ENCODE results near the gene GINS1. TPM values are rescaled to one million over a fixed set of nuclear protein-coding genes. Genes with fewer than 3 reads are reported as not detected.

Gene GINS1
- total and polyA plus RNA-seq, 10 donors: 0.85 to 3.9 (median 2.7) TPM

- Histone ChIP-seq H3K36me3 (peaks cover 0 to 24% (median 2%) of the 10 kb centered on the region in 6 donors), H3K4me3 (no peak overlapping the region), H3K4me1 (peaks cover 0 to 18% (median 10%) of the 10 kb centered on the region in 6 donors), H3K9me3 (no peaks in the 10 kb centered on the region), H3K27me3 (replicated peaks in 1 of 7) (no peaks in the 10 kb centered on the region), H3K27ac (no peak overlapping the region)
- intact Hi-C loops (cut with DNase I; ENCODE audit: low total_unique reads): no loop called here
- TF ChIP-seq CTCF (IDR thresholded peaks at IDR 0.05 in 8 of 11, conservative IDR thresholded peaks at IDR 0.05 in 3 of 11): no peak
- no peak for TF ChIP-seq POLR2A (IDR thresholded peaks at IDR 0.05)
- no peak for TF ChIP-seq POLR2AphosphoS5 (IDR thresholded peaks at IDR 0.05)
- WGBS, 5 donors: 80 to 92% (median 85%) methylated on average over 7 to 15 of the region's 15 CpGs
- no peak for DNase-seq
Observed at GRCh38 chr20:25490656-25491445, 83.4 kb downstream of the GINS1 start.

- Histone ChIP-seq H3K9me3 (no peaks in the 10 kb centered on the region), H3K27ac (no peak overlapping the region), H3K4me3 (no peak overlapping the region), H3K27me3 (replicated peaks in 1 of 7) (no peaks in the 10 kb centered on the region), H3K4me1 (peaks cover 0 to 13% (median 4%) of the 10 kb centered on the region in 6 donors), H3K36me3 (peaks cover 0 to 24% (median 2%) of the 10 kb centered on the region in 6 donors)
- WGBS, 5 donors: 83 to 90% (median 90%) methylated on average over 8 to 12 of the region's 12 CpGs
- no peak for DNase-seq
- intact Hi-C loops (cut with DNase I; ENCODE audit: low total_unique reads): no loop called here
- TF ChIP-seq POLR2AphosphoS5 (IDR thresholded peaks at IDR 0.05) (no peak), POLR2A (IDR thresholded peaks at IDR 0.05) (no peak), CTCF (IDR thresholded peaks at IDR 0.05 in 8 of 11, conservative IDR thresholded peaks at IDR 0.05 in 3 of 11) (no peak)
Observed at GRCh38 chr20:25491446-25492038, 84.1 kb downstream of the GINS1 start.

- 87 to 91% (median 88%) methylated on average over 10 of the region's 10 CpGs for WGBS, 5 donors
- Histone ChIP-seq H3K36me3 (peaks cover 0 to 31% (median 2%) of the 10 kb centered on the region in 6 donors), H3K27ac (no peak overlapping the region), H3K27me3 (replicated peaks in 1 of 7) (no peaks in the 10 kb centered on the region), H3K4me3 (no peak overlapping the region), H3K9me3 (no peaks in the 10 kb centered on the region), H3K4me1 (no peaks in the 10 kb centered on the region)
- no peak for DNase-seq
- no peak for TF ChIP-seq POLR2A (IDR thresholded peaks at IDR 0.05)
- TF ChIP-seq CTCF (IDR thresholded peaks at IDR 0.05 in 8 of 11, conservative IDR thresholded peaks at IDR 0.05 in 3 of 11): no peak
- no peak for TF ChIP-seq POLR2AphosphoS5 (IDR thresholded peaks at IDR 0.05)
- intact Hi-C loops (cut with DNase I; ENCODE audit: low total_unique reads): no loop called here
Observed at GRCh38 chr20:25493137-25493536, 85.7 kb downstream of the GINS1 start.
